Neutrophil (primary cell): ENCODE data around the gene ZNF280C.

ENCODE experiments used
- H3K27ac ChIP-seq: fragments of 200-600 bp; sonication (generic); 2 replicates; pipeline ENCODE4 v1.5.1; 2016; ENCODE audit warnings: mild to moderate bottlenecking, moderate library complexity
- H3K27me3 ChIP-seq: fragments of 200-600 bp; sonication (generic); 2 replicates; pipeline ENCODE4 v1.6.0; 2016; ENCODE audit warnings: mild to moderate bottlenecking
- H3K36me3 ChIP-seq: fragments of 200-600 bp; sonication (generic); 2 replicates; pipeline ENCODE4 v1.5.1; 2017
- H3K4me1 ChIP-seq, 2 experiments: fragments of 200-600 bp in 1 of 2; sonication (generic) in 1 of 2; 1 replicate in 1 of 2; 2 replicates in 1 of 2; pipeline versions ENCODE4 v1.5.1 to v1.6.1; 2013 to 2016; ENCODE audit warnings: low read depth in 1 of 2, low read length in 1 of 2, mild to moderate bottlenecking in 1 of 2, moderate library complexity in 1 of 2; ENCODE audit not compliant: control insufficient read depth in 1 of 2, insufficient read depth in 1 of 2
- H3K4me3 ChIP-seq, 2 experiments: fragments of 200-600 bp in 1 of 2; sonication (generic) in 1 of 2; 1 replicate in 1 of 2; 2 replicates in 1 of 2; pipeline ENCODE4 v1.5.1; 2013 to 2016; ENCODE audit warnings: low read depth in 1 of 2, low read length in 1 of 2, mild to moderate bottlenecking in 1 of 2, moderate library complexity in 1 of 2
- H3K9me3 ChIP-seq: fragments of 200-600 bp; sonication (generic); 2 replicates; pipeline ENCODE4 v1.5.1; 2016
- TF ChIP-seq, protein P1 (sequence below): fragments of 200-600 bp; sonication (generic); IDR thresholded peaks from 2 replicates; pipeline ENCODE4 v1.5.1; 2016; ENCODE audit warnings: antibody characterized with exemption

ZNF280C gene

DNA sequence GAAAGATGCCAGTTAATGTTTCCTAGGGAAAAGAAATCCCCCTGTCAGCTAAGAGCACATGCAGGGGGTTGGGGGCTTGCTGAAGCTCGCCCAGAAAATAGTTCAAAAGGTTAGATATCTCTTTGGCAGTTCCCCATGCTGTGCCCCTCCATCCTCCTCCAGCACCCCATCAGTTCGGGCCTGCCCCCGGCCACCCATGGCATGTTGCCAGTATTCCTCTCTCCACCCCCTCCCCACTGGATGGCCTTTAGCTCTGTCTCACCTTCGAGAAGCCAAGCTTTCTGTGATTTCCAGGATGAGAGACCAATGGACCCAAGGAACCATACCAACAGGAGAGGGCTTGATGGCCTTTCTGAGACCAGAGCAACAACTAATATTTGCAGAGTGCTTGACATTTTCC, 91.8 kb downstream of the ZNF280C start:
- TF ChIP-seq, protein P1, sequence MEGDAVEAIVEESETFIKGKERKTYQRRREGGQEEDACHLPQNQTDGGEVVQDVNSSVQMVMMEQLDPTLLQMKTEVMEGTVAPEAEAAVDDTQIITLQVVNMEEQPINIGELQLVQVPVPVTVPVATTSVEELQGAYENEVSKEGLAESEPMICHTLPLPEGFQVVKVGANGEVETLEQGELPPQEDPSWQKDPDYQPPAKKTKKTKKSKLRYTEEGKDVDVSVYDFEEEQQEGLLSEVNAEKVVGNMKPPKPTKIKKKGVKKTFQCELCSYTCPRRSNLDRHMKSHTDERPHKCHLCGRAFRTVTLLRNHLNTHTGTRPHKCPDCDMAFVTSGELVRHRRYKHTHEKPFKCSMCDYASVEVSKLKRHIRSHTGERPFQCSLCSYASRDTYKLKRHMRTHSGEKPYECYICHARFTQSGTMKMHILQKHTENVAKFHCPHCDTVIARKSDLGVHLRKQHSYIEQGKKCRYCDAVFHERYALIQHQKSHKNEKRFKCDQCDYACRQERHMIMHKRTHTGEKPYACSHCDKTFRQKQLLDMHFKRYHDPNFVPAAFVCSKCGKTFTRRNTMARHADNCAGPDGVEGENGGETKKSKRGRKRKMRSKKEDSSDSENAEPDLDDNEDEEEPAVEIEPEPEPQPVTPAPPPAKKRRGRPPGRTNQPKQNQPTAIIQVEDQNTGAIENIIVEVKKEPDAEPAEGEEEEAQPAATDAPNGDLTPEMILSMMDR = no peak
- H3K27ac ChIP-seq = no peak overlapping the region
- no peaks in the 10 kb centered on the region for H3K27me3 ChIP-seq
- H3K9me3 ChIP-seq = no peaks in the 10 kb centered on the region
- no peaks in the 10 kb centered on the region for H3K36me3 ChIP-seq
- H3K4me3 ChIP-seq = no peak overlapping the region
- H3K4me1 ChIP-seq = peaks cover 21 to 30% of the 10 kb centered on the region in 2 experiments

DNA sequence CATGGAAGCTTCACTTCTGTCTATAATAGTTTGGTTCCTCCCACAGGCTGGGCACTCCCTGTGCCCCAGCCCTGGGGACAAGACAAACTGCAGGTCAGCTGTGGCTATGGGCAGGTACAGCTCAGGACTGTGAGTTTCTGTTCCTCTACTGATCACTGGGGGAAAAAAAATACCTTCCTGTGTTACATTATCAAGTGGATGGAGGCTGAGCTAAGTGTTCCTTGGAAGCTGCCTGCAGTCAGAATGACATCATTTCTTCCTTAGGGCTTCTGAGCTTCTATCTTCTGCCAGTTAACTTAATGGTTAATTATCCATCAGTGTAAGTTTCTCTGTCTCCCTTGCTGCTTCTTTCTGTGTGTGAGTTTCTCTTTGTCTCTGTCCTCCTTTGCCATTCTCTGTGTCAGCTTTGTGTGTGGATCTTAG, 92.3 kb downstream of the ZNF280C start:
- Histone ChIP-seq H3K4me1 (peaks cover 21 to 32% of the 10 kb centered on the region in 2 experiments), H3K27ac (no peak overlapping the region), H3K9me3 (no peaks in the 10 kb centered on the region), H3K27me3 (no peaks in the 10 kb centered on the region), H3K36me3 (no peaks in the 10 kb centered on the region), H3K4me3 (no peak overlapping the region)
- TF ChIP-seq, protein P1 = no peak

DNA sequence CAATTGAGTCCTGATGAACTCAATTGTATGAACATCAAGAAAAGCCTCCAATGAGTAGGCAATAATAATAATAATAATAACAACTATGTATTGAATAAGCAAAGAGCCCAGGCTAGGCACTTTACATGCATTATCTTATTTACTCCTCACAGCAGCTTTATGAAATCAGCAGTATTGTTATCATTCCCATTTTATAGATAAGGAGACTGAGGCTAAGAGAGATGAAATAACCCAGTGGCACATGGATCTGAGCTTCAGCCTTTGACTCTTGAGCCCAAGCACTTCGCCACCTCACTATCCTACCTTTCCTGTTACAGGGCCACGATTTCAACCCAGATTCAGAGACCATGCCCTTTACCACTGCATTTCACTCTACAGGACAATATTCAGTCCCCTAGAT, 93.8 kb downstream of the ZNF280C start:
- TF ChIP-seq, protein P1 = no peak
- H3K4me1 ChIP-seq = peaks cover 21 to 35% of the 10 kb centered on the region in 2 experiments
- H3K36me3 ChIP-seq = no peaks in the 10 kb centered on the region
- no peak overlapping the region for H3K4me3 ChIP-seq
- H3K27ac ChIP-seq = peak overlapping the region; percentile 89
- H3K9me3 ChIP-seq = no peaks in the 10 kb centered on the region
- no peaks in the 10 kb centered on the region for H3K27me3 ChIP-seq

DNA sequence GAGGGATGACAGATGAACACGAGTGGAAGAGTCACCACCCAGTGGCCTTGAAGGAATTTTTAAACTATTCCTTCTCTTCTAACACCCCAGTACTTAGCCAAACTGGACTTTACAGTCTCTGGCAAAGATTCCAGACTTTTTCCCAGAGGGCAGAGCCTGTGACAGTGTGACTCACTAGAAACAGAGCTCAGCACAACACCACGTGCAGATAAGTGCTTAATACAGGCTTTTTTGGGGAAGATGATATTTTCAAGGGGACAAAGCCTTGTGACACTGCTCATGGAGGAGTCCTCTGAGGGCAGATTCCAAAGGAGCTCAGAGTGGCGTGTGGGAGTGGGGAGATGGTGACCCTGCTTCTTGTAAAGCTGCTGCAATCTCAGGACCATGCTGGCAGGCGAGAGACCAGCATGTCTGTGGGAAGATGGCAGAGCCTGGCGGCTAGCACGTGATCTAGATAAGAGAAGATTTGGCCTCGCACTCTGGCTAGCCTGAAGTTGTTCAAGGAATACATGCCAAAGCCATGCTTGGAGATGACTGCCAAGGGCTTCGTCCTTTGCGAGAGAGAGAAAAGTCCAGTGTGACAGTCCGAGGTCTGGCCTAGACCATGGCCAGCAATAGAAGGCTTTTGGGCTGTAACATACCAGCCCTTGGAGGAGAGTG, 94.5 kb downstream of the ZNF280C start:
- peak overlapping the region; percentile 89 for H3K27ac ChIP-seq
- H3K36me3 ChIP-seq = no peaks in the 10 kb centered on the region
- no peak overlapping the region for H3K4me3 ChIP-seq
- no peaks in the 10 kb centered on the region for H3K9me3 ChIP-seq
- TF ChIP-seq, protein P1 = no peak
- H3K27me3 ChIP-seq = no peaks in the 10 kb centered on the region
- H3K4me1 ChIP-seq = peaks cover 21 to 35% of the 10 kb centered on the region in 2 experiments

DNA sequence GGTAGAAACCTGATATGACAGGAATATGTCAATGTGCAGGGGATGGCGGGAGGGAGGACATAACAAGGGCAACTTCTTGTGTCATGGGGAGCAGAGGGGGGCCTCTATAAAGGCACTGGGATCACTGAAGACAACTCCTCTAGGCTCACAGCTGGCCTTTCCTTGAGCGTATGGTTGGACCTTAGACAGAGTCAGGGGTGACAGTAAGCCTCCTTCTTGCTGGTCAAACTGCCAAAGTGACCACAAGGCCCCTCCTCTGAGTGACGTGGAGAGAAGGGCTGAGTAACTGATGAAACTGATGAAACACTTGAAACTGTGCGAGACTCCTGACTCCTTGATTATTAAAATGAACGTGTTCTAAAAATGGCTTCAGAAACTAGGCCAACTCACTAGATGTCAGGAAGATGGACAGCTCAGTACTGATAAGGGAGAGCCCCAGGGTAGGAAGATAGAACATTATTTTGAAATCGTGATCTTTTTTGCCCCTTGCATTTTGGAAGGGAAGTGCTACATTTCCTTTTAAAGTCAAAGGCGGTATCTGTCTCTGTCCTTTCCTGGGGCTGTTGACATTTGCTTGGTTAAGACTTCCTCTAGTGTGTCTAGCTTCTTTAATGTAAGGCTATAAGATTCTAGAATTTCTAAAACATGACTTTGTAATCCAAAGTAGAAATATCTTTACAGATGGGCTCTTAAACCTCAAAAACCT, 95.4 kb downstream of the ZNF280C start:
- Histone ChIP-seq H3K36me3 (no peaks in the 10 kb centered on the region), H3K4me3 (peak overlapping the region; percentile 70 to 75), H3K9me3 (no peaks in the 10 kb centered on the region), H3K27me3 (no peaks in the 10 kb centered on the region), H3K27ac (peak overlapping the region; percentile 89), H3K4me1 (peaks cover 21 to 35% of the 10 kb centered on the region in 2 experiments)
- TF ChIP-seq, protein P1 = no peak
